ENCODE data around the gene UBE2J1.

Gene UBE2J1

DNA sequence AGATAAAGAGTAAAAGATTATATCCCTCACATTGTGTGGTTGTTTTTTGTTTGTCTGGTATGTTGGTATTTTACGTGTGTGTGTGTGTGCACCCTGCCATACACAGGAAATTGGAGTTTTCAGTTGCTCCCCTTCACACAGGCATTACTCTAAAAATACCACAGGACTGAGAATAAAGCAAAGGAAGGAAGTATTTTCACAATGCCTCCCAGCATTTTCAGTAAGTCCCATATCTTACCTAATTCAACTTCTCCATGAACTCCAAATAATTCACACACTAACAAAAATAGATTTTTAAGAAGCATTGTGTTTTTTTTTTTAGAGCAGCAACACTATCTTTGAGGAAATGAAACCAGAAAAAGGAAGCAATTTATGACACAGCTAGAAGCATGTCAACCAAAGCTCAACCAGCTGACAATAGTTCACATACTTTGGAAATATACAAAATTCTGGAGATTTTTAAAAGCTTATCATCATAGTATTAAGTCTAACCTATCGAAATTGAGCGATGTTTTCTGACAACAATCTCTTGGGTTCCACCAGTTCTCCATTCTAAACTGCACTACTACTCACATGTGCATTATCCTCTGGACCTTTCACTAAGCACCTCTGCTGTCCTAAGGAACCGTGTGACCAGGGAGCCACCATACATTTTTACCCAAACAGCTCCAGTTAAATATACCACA lies 2.1 kb downstream of the UBE2J1 start:
- in situ Hi-C loops (cut with MboI; ENCODE audit: low pct_unique_long_range_greater_than_20kb, low sequenced_read_pairs, unreplicated experiment): no loop called here
- TF ChIP-seq, protein P1, sequence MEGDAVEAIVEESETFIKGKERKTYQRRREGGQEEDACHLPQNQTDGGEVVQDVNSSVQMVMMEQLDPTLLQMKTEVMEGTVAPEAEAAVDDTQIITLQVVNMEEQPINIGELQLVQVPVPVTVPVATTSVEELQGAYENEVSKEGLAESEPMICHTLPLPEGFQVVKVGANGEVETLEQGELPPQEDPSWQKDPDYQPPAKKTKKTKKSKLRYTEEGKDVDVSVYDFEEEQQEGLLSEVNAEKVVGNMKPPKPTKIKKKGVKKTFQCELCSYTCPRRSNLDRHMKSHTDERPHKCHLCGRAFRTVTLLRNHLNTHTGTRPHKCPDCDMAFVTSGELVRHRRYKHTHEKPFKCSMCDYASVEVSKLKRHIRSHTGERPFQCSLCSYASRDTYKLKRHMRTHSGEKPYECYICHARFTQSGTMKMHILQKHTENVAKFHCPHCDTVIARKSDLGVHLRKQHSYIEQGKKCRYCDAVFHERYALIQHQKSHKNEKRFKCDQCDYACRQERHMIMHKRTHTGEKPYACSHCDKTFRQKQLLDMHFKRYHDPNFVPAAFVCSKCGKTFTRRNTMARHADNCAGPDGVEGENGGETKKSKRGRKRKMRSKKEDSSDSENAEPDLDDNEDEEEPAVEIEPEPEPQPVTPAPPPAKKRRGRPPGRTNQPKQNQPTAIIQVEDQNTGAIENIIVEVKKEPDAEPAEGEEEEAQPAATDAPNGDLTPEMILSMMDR (IDR thresholded peaks at IDR 0.05; ENCODE audit: extremely low read depth, insufficient read depth, missing control alignments): no peak
- DNase-seq (ENCODE audit: low spot score): peak; percentile 45

DNA sequence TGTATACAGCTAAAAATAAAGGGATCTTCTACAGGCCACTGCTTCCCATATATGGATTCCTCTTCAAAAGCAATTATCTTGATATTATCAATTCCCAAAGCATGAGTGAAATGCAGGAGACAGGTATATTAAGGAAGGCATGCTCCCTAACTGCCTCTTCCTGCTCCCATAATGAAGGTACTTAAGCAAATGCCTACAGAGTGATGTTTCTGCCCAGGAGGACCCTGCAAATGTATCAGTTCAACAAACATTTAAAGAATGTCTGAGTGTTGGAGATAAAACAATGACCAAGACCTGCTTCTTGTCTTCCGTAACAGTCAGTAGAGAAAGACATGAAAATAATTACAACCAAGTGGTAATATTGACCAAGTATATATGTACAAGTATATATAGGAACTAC lies 4.2 kb downstream of the UBE2J1 start:
- DNase-seq (ENCODE audit: low spot score): no peak
- TF ChIP-seq, protein P1 (IDR thresholded peaks at IDR 0.05; ENCODE audit: extremely low read depth, insufficient read depth, missing control alignments): no peak
- in situ Hi-C loops (cut with MboI; ENCODE audit: low pct_unique_long_range_greater_than_20kb, low sequenced_read_pairs, unreplicated experiment): no loop called here

DNA sequence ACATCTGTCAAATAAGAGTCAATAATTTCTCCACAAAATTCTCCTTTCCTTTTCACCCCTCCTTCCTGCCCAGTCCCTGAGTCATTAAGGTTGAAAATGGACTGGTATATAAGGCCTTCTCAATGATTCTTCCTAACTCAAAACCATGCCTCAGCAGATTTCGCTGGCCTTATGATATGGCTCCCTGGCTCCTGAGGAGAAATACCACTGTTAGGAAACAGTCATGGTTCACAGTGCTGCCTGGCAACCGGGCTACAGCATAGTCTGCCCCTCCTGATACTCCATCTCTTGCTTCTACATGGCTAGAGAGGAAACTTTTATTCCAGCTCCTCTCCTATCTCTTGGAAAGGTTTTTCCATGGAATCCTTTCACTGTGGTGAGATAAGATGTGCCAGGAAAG lies 4.7 kb downstream of the UBE2J1 start:
- no peak for DNase-seq (ENCODE audit: low spot score)
- TF ChIP-seq, protein P1 (IDR thresholded peaks at IDR 0.05; ENCODE audit: extremely low read depth, insufficient read depth, missing control alignments): no peak
- in situ Hi-C loops (cut with MboI; ENCODE audit: low pct_unique_long_range_greater_than_20kb, low sequenced_read_pairs, unreplicated experiment): no loop called here

DNA sequence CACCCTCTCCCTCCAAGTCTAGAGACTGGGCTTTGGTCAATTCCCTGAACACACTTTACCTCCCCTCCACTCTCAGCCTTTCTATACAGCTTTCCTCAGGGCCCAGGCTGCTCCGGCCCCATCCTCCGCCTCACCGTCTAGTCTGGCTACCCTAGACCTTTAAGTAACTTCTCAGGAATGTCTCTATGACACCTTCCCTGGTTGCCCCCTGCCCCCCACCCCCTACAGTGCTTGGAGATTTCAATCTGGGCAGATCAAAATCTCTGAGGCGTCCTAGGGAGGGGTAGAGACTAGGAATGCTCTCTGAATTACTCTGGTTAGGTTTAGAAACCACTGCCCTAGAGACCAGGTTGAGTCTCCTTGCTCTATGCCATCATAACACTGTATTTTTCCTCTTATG lies 6.1 kb downstream of the UBE2J1 start:
- in situ Hi-C loops (cut with MboI; ENCODE audit: low pct_unique_long_range_greater_than_20kb, low sequenced_read_pairs, unreplicated experiment): no loop called here
- TF ChIP-seq, protein P1 (IDR thresholded peaks at IDR 0.05; ENCODE audit: extremely low read depth, insufficient read depth, missing control alignments): no peak
- DNase-seq (ENCODE audit: low spot score): no peak

DNA sequence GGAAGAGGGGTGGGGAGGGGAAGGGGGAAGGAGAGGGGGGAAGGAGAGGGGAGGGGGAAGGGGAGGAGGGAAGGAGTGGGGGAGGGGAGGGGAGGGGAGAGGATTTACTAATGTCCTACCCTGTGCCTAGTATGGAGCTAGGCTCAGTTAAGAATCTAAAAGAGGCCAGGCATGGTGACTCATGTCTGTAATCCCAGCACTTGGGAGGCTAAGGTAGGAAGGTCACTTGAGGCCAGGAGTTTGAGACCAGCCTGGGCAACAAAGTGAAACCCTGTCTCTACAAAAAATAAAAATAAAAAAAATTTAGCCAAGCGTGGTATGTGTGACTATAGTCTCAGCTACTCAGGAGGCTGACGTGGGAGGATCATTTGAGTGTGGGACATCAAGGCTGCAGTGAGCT lies 13.0 kb downstream of the UBE2J1 start:
- in situ Hi-C loops (cut with MboI; ENCODE audit: low pct_unique_long_range_greater_than_20kb, low sequenced_read_pairs, unreplicated experiment): no loop called here
- TF ChIP-seq, protein P1 (IDR thresholded peaks at IDR 0.05; ENCODE audit: extremely low read depth, insufficient read depth, missing control alignments): no peak
- no peak for DNase-seq (ENCODE audit: low spot score)

DNA sequence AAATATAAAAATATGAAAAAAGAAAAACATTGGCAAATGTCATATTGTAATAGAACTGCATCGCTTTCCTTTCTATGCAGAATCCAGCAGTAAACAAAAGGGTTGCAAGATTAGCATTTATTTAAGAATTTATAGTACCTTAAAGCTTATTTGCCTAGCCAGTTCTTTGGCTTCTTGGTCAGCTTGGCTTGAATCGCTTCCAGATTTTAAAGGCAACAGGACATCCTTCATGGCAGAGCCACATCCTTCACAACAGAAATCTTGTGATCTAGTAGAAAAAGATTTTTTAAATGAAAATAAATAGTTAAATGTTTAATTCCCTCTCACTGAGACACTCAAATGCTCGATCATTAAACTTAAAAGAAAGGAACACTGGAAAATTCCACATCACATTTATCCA lies 17.4 kb downstream of the UBE2J1 start:
- in situ Hi-C loops (cut with MboI; ENCODE audit: low pct_unique_long_range_greater_than_20kb, low sequenced_read_pairs, unreplicated experiment): no loop called here
- DNase-seq (ENCODE audit: low spot score): no peak
- TF ChIP-seq, protein P1 (IDR thresholded peaks at IDR 0.05; ENCODE audit: extremely low read depth, insufficient read depth, missing control alignments): no peak
